ENCODE measurements around the gene RIMS3. TPM values are rescaled to one million over a fixed set of nuclear protein-coding genes. Genes with fewer than 3 reads are reported as not detected.

RIMS3 gene
- total RNA-seq, 1 experiment from 2014 or later, result 9.0 TPM

DNA sequence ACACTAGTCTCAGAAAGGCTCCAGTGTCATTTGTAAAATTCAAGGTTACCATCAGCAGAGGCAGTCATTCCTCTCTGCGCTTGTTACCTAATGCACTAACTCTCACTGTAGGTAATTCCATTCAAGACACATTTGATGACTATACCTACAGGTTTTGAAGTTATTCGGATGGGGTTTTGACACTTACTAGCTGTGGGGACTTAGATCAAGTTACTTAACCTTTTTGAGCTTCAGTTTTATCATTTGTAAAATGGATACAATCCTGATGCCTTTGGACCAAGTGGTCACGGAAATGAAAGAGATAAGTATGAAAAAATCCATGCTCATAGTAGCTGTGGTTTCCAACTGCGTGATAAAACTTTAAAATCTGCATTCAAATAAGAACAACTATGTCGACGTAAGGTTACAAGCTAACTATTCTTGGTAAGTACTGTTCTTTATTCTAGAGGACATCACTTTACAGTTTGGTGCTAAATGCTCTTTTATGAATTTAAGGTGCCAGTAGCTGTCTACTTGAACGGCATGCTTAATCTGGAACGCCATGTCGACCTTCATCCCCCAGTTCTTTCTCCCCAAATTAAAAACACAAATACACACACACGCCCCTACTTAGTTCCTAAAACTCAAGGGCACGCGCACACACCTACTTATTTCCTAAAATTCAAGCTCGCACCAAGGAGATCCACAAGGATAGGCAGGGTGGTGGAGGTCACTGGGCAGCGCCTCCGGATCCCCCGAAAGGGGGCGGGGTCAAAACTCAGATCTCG is 25.5 kb upstream of the RIMS3 start:
- H2AFZ ChIP-seq (ENCODE audit: low read depth, low read length, poor library complexity, severe bottlenecking), result peak overlapping the region; percentile 28
- H3K9me2 ChIP-seq (ENCODE audit: insufficient read depth), result no peaks in the 10 kb centered on the region
- TF ChIP-seq POLR2A (IDR thresholded peaks at IDR 0.05; ENCODE audit: borderline replicate concordance, extremely low read depth, insufficient read depth, insufficient read length) (peak; percentile 81), EZH2 (IDR thresholded peaks at IDR 0.05) (no peak), EZH2phosphoT487 (IDR thresholded peaks at IDR 0.05; ENCODE audit: borderline replicate concordance) (no peak), SP1 (IDR thresholded peaks at IDR 0.05; ENCODE audit: low read depth) (no peak)
- no peaks in the 10 kb centered on the region for H4K20me1 ChIP-seq (ENCODE audit: insufficient read depth)
- H3K79me2 ChIP-seq (ENCODE audit: insufficient read depth, low read length), result peaks cover 55% of the 10 kb centered on the region
- H3K27me3 ChIP-seq (ENCODE audit: insufficient read depth, low read length), result no peaks in the 10 kb centered on the region
- ChIA-PET CTCF (interaction anchor here (0.9 to 2.3 kb wide), 5 partner anchors 10 to 547 kb away, joined by 3 to 7 read pairs (median 4); partner anchors contain the start of gene RIMS3), POLR2A (interaction anchor here (0.6 to 4.2 kb wide), 17 partner anchors 10 to 160 kb away, joined by 3 to 32 read pairs (median 4); partner anchors contain the start of genes RIMS3 and ZNF684), RAD21 (ENCODE audit: low non-redundant PET in 1 of 2, low total read pairs in 2 of 2, uncharacterized antibody in 2 of 2, unreplicated experiment in 2 of 2) (interaction anchor here (0.6 to 0.7 kb wide), 2 partner anchors 22 to 259 kb away, joined by 3 to 4 read pairs; no protein-coding TSS in a partner anchor)
- peak overlapping the region; percentile 68 to 76 for H3K4me3 ChIP-seq (replicated peaks in 1 of 2; ENCODE audit: low read depth in 1 of 2, low read length in 2 of 2)
- no peaks in the 10 kb centered on the region for H3K36me3 ChIP-seq (ENCODE audit: control insufficient read depth in 1 of 2, insufficient read depth in 2 of 2, low read length in 2 of 2)
- H3K4me2 ChIP-seq (ENCODE audit: low read length), result peak overlapping the region; percentile 83
- peak overlapping the region; percentile 98 for H3K27ac ChIP-seq (ENCODE audit: low read depth, low read length)
- no peaks in the 10 kb centered on the region for H3K9me3 ChIP-seq (ENCODE audit: control insufficient read depth in 1 of 2, insufficient read depth in 1 of 2, low read depth in 1 of 2, low read length in 2 of 2)
- peak overlapping the region; percentile 96 for H3K9ac ChIP-seq (ENCODE audit: low read length)
- DNase-seq (ENCODE audit: low read depth, low spot score), result no peak
- peak; percentile 0; the same call in 1 of the 2 replicates for ATAC-seq
- intact Hi-C loops (cut with micrococcal nuclease), result no loop called here
- BruUV-seq (replicated peaks), result TSS peak; percentile 79
- H3K4me1 ChIP-seq (ENCODE audit: control insufficient read depth in 1 of 2, insufficient read depth in 2 of 2, low read length in 2 of 2), result peaks cover 4 to 18% of the 10 kb centered on the region in 2 experiments; a peak in 3 of 4 replicates

DNA sequence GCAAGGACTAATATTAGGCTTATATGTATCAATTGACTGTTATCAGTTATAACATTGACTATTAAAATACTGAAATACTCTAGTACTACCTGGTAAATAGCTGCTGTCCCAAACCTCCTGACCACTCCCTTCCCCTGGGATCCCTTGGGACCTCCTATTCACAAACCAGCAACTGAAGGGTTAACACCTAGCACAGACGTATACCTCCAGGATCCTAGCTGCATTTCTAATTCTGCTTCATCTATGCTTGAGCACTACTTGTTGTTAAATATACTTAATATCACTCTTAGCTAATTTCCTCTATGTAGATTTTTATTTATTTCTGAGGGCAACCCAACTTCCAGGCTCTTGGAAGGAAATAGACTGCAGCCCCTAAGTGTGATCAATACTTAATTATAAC is 24.3 kb upstream of the RIMS3 start:
- ChIA-PET CTCF (interaction anchor here (2.3 kb wide), 1 partner anchor 21 kb away, joined by 7 read pairs; no protein-coding TSS in a partner anchor), POLR2A (interaction anchor here (2.5 kb wide), 1 partner anchor 25 kb away, joined by 12 read pairs; the partner anchor contains the start of gene RIMS3), RAD21 (ENCODE audit: low non-redundant PET in 1 of 2, low total read pairs in 2 of 2, uncharacterized antibody in 2 of 2, unreplicated experiment in 2 of 2) (no interaction called here)
- Histone ChIP-seq H3K4me2 (ENCODE audit: low read length) (no peak overlapping the region), H3K9ac (ENCODE audit: low read length) (no peak overlapping the region), H4K20me1 (ENCODE audit: insufficient read depth) (no peaks in the 10 kb centered on the region), H3K9me2 (ENCODE audit: insufficient read depth) (no peaks in the 10 kb centered on the region), H3K79me2 (ENCODE audit: insufficient read depth, low read length) (peaks cover 43% of the 10 kb centered on the region), H2AFZ (ENCODE audit: low read depth, low read length, poor library complexity, severe bottlenecking) (no peak overlapping the region), H3K27me3 (ENCODE audit: insufficient read depth, low read length) (no peaks in the 10 kb centered on the region), H3K27ac (ENCODE audit: low read depth, low read length) (no peak overlapping the region), H3K36me3 (ENCODE audit: control insufficient read depth in 1 of 2, insufficient read depth in 2 of 2, low read length in 2 of 2) (no peaks in the 10 kb centered on the region), H3K4me3 (replicated peaks in 1 of 2; ENCODE audit: low read depth in 1 of 2, low read length in 2 of 2) (no peak overlapping the region), H3K9me3 (ENCODE audit: control insufficient read depth in 1 of 2, insufficient read depth in 1 of 2, low read depth in 1 of 2, low read length in 2 of 2) (no peaks in the 10 kb centered on the region), H3K4me1 (ENCODE audit: control insufficient read depth in 1 of 2, insufficient read depth in 2 of 2, low read length in 2 of 2) (peaks cover 4 to 18% of the 10 kb centered on the region in 2 experiments; a peak in 3 of 4 replicates)
- ATAC-seq (no peak), DNase-seq (ENCODE audit: low read depth, low spot score) (no peak)
- intact Hi-C loops (cut with micrococcal nuclease), result no loop called here
- no TSS peak for BruUV-seq (replicated peaks)
- TF ChIP-seq EZH2phosphoT487 (IDR thresholded peaks at IDR 0.05; ENCODE audit: borderline replicate concordance), result no peak
- TF ChIP-seq SP1 (IDR thresholded peaks at IDR 0.05; ENCODE audit: low read depth), result no peak
- TF ChIP-seq CBX3 (IDR thresholded peaks at IDR 0.05; ENCODE audit: low read depth), result no peak
- TF ChIP-seq POLR2AphosphoS5 (IDR thresholded peaks at IDR 0.05; ENCODE audit: low read depth, low read length), result no peak
- no peak for TF ChIP-seq YY1 (IDR thresholded peaks at IDR 0.05; ENCODE audit: extremely low read depth, insufficient replicate concordance, low read depth, low read length)
- TF ChIP-seq SRF (IDR thresholded peaks at IDR 0.05; ENCODE audit: low read depth), result no peak
- no peak for TF ChIP-seq TCF7L2 (IDR thresholded peaks at IDR 0.05; ENCODE audit: borderline replicate concordance, extremely low read depth, insufficient read depth, insufficient read length)
- no peak for TF ChIP-seq ZFX (IDR thresholded peaks at IDR 0.05)
- TF ChIP-seq RAD21 (IDR thresholded peaks at IDR 0.05; ENCODE audit: low read depth), result no peak
- TF ChIP-seq, protein P1, sequence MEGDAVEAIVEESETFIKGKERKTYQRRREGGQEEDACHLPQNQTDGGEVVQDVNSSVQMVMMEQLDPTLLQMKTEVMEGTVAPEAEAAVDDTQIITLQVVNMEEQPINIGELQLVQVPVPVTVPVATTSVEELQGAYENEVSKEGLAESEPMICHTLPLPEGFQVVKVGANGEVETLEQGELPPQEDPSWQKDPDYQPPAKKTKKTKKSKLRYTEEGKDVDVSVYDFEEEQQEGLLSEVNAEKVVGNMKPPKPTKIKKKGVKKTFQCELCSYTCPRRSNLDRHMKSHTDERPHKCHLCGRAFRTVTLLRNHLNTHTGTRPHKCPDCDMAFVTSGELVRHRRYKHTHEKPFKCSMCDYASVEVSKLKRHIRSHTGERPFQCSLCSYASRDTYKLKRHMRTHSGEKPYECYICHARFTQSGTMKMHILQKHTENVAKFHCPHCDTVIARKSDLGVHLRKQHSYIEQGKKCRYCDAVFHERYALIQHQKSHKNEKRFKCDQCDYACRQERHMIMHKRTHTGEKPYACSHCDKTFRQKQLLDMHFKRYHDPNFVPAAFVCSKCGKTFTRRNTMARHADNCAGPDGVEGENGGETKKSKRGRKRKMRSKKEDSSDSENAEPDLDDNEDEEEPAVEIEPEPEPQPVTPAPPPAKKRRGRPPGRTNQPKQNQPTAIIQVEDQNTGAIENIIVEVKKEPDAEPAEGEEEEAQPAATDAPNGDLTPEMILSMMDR (IDR thresholded peaks at IDR 0.05 in 2 of 3, conservative IDR thresholded peaks at IDR 0.05 in 1 of 3; ENCODE audit: borderline replicate concordance in 1 of 3, insufficient read depth in 1 of 3, low read depth in 2 of 3, low read length in 2 of 3), result no peak
- no peak for TF ChIP-seq REST (IDR thresholded peaks at IDR 0.05; ENCODE audit: low read depth)

Data from HCT116 (cell line).